ENCODE measurements around the gene B9D2. TPM values are rescaled to one million over a fixed set of nuclear protein-coding genes. Genes with fewer than 3 reads are reported as not detected.

Gene B9D2
- total RNA-seq, 1 donor from 2014 or later, result 2.5 TPM

DNA sequence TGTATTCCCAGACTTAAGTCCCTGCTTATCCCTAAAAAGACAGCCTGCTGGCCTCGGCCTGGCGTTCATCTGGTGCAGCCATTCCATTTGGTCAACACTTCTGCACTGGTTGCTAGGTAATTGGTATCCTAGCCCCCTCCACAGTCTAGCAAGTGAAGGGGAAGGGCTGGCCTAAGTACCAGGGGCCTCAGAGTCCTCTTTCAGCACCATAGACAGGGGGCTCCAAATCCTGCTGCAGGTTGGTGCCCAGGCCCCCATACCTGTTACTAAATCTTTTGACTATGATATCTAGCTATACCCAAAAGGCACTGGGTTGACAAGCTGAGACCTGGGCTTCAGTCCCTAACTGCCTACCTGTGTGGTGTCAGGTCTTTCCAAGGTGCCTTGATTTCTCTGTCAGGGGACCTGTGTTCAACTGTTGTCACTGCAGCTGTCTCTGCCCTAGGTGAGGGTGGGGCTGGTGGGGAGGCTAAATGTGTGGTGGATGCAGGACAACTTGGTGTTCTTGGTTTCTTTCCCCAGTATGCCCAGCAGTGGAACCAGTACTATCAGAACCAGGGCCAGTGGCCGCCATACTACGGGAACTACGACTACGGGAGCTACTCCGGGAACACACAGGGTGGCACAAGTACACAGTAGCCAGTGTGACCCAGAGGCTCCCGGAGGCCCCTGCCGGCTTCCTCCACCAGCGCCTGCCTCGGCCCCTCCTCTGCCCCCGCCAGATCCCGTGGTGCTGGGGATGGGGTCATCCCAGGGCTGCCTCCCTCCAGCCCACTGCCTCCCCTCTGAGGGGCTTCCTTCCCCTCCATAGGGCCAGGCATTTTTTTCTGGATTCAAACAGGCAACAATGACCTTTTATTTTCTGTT, 57.8 kb downstream of the B9D2 start:
- Histone ChIP-seq H3K4me3 (no peak overlapping the region), H3K27me3 (ENCODE audit: low read depth) (no peaks in the 10 kb centered on the region), H3K36me3 (peaks cover 68% of the 10 kb centered on the region), H3K4me1 (peaks cover 72% of the 10 kb centered on the region), H3K27ac (replicated peaks) (peak overlapping the region; percentile 31), H3K9me3 (replicated peaks) (no peaks in the 10 kb centered on the region)
- DNase-seq, result no peak
- intact Hi-C loops (cut with micrococcal nuclease), result no loop called here
- TF ChIP-seq CTCF (IDR thresholded peaks at IDR 0.05; ENCODE audit: borderline replicate concordance), result no peak

- peaks cover 75% of the 10 kb centered on the region for H3K36me3 ChIP-seq
- H3K9me3 ChIP-seq (replicated peaks), result no peaks in the 10 kb centered on the region
- intact Hi-C loops (cut with micrococcal nuclease), result no loop called here
- peaks cover 73% of the 10 kb centered on the region for H3K4me1 ChIP-seq
- no peak for TF ChIP-seq CTCF (IDR thresholded peaks at IDR 0.05; ENCODE audit: borderline replicate concordance)
- H3K4me3 ChIP-seq, result no peak overlapping the region
- no peaks in the 10 kb centered on the region for H3K27me3 ChIP-seq (ENCODE audit: low read depth)
- peak overlapping the region; percentile 40 for H3K27ac ChIP-seq (replicated peaks)
- DNase-seq, result no peak
Observed at GRCh38 chr19:41304706-41305483, 59.1 kb downstream of the B9D2 start.

Other genes with a start within 250 kb of the B9D2 start
- gene CYP2F1, start 249.7 kb downstream of the B9D2 start, total RNA-seq, result not detected
- gene CYP2S1, start 170.9 kb downstream of the B9D2 start, total RNA-seq, result 0.44 TPM
- 13.6 TPM for gene AXL, start 144.9 kb downstream of the B9D2 start, total RNA-seq
- 103 TPM for gene HNRNPUL1, start 99.8 kb downstream of the B9D2 start, total RNA-seq
- 15.5 TPM for gene CCDC97, start 54.0 kb downstream of the B9D2 start, total RNA-seq
- gene TGFB1, start 10.2 kb downstream of the B9D2 start, total RNA-seq, result 14.9 TPM
- 2.8 TPM for gene TMEM91, start 12.4 kb upstream of the B9D2 start, total RNA-seq
- 17.4 TPM for gene EXOSC5, start 33.2 kb upstream of the B9D2 start, total RNA-seq
- 51.0 TPM for gene BCKDHA, start 33.7 kb upstream of the B9D2 start, total RNA-seq
- 10.3 TPM for gene B3GNT8, start 63.2 kb upstream of the B9D2 start, total RNA-seq
- 125 TPM for gene DMAC2, start 75.8 kb upstream of the B9D2 start, total RNA-seq
- gene ERICH4, start 79.0 kb upstream of the B9D2 start, total RNA-seq, result not detected
- gene CEACAM21, start 212.0 kb upstream of the B9D2 start, total RNA-seq, result 0.60 TPM

All from left ventricle myocardium inferior (tissue), 1 donor.